ENCODE data around the gene BICC1.

Gene BICC1

GRCh38 chr10:58695022-58695421 lies 182.3 kb downstream of the BICC1 start:
- no peak overlapping the region for H3K4me3 ChIP-seq (ENCODE audit: low read depth, low read length)
- no peak for DNase-seq (ENCODE audit: low read depth, low spot score)
- TF ChIP-seq CTCF (IDR thresholded peaks at IDR 0.05; ENCODE audit: low read depth, low read length): no peak
- in situ Hi-C loops (cut with HindIII; ENCODE audit: low sequenced_read_pairs): no loop called here

GRCh38 chr10:58696736-58697135 lies 184.1 kb downstream of the BICC1 start:
- peak; percentile 58 for DNase-seq (ENCODE audit: low read depth, low spot score)
- in situ Hi-C loops (cut with HindIII; ENCODE audit: low sequenced_read_pairs): no loop called here
- TF ChIP-seq CTCF (IDR thresholded peaks at IDR 0.05; ENCODE audit: low read depth, low read length): no peak
- H3K4me3 ChIP-seq (ENCODE audit: low read depth, low read length): no peak overlapping the region

GRCh38 chr10:58697691-58698090 lies 185.0 kb downstream of the BICC1 start:
- no peak overlapping the region for H3K4me3 ChIP-seq (ENCODE audit: low read depth, low read length)
- in situ Hi-C loops (cut with HindIII; ENCODE audit: low sequenced_read_pairs): no loop called here
- TF ChIP-seq CTCF (IDR thresholded peaks at IDR 0.05; ENCODE audit: low read depth, low read length): no peak
- DNase-seq (ENCODE audit: low read depth, low spot score): no peak

GRCh38 chr10:58698777-58699356 lies 186.2 kb downstream of the BICC1 start:
- DNase-seq (ENCODE audit: low read depth, low spot score): no peak
- H3K4me3 ChIP-seq (ENCODE audit: low read depth, low read length): no peak overlapping the region
- in situ Hi-C loops (cut with HindIII; ENCODE audit: low sequenced_read_pairs): no loop called here
- TF ChIP-seq CTCF (IDR thresholded peaks at IDR 0.05; ENCODE audit: low read depth, low read length): no peak

- TF ChIP-seq CTCF (IDR thresholded peaks at IDR 0.05; ENCODE audit: low read depth, low read length): no peak
- H3K4me3 ChIP-seq (ENCODE audit: low read depth, low read length): no peak overlapping the region
- in situ Hi-C loops (cut with HindIII; ENCODE audit: low sequenced_read_pairs): no loop called here
- DNase-seq (ENCODE audit: low read depth, low spot score): no peak
Measured at GRCh38 chr10:58700591-58700990, 187.9 kb downstream of the BICC1 start.

- in situ Hi-C loops (cut with HindIII; ENCODE audit: low sequenced_read_pairs): no loop called here
- peak; percentile 82 for DNase-seq (ENCODE audit: low read depth, low spot score)
Measured at GRCh38 chr10:58701405-58702135, 188.9 kb downstream of the BICC1 start.

More at GRCh38 chr10:58701405-58702135, 188.9 kb downstream of the BICC1 start:
- TF ChIP-seq CTCF (IDR thresholded peaks at IDR 0.05; ENCODE audit: low read depth, low read length): no peak
- no peak overlapping the region for H3K4me3 ChIP-seq (ENCODE audit: low read depth, low read length)

Measured in astrocyte of the spinal cord (primary cell).